Measurements from ENCODE around the gene SYT7. TPM values are rescaled to one million over a fixed set of nuclear protein-coding genes. Genes with fewer than 3 reads are reported as not detected.

SYT7 gene
- total and polyA plus RNA-seq, 4 donors = 2.1 to 114 (median 30.8) TPM

GRCh38 chr11:61628662-61628970 is 47.7 kb upstream of the SYT7 start:
- no peak overlapping the region for H3K4me3 ChIP-seq (ENCODE audit: low read depth in 1 of 3, low read length in 3 of 3)
- no peaks in the 10 kb centered on the region for H3K36me3 ChIP-seq (ENCODE audit: control insufficient read depth in 4 of 4, insufficient read depth in 3 of 4, low read depth in 1 of 4, low read length in 3 of 4)
- no peak for TF ChIP-seq YY1 (IDR thresholded peaks at IDR 0.05)
- no peak for TF ChIP-seq HNF4G (IDR thresholded peaks at IDR 0.05)
- no peak for TF ChIP-seq MAX (IDR thresholded peaks at IDR 0.05)
- TF ChIP-seq REST (IDR thresholded peaks at IDR 0.05) = no peak
- no peak for TF ChIP-seq HNF4A (conservative IDR thresholded peaks at IDR 0.05)
- TF ChIP-seq RAD21 (IDR thresholded peaks at IDR 0.05) = no peak
- no peak for TF ChIP-seq TAF1 (conservative IDR thresholded peaks at IDR 0.05)
- no peak for TF ChIP-seq NR2F2 (IDR thresholded peaks at IDR 0.05)
- no peak for TF ChIP-seq GABPA (IDR thresholded peaks at IDR 0.05 in 1 of 2, conservative IDR thresholded peaks at IDR 0.05 in 1 of 2)
- no peak for TF ChIP-seq JUND (IDR thresholded peaks at IDR 0.05)
- TF ChIP-seq EGR1 (IDR thresholded peaks at IDR 0.05; ENCODE audit: low read depth in 2 of 2) = no peak
- TF ChIP-seq FOXA2 (IDR thresholded peaks at IDR 0.05) = no peak
- TF ChIP-seq ZBTB33 (IDR thresholded peaks at IDR 0.05) = no peak
- no peak for TF ChIP-seq ATF3 (IDR thresholded peaks at IDR 0.05)
- no peak for TF ChIP-seq SP1 (IDR thresholded peaks at IDR 0.05)
- no peak for TF ChIP-seq RXRA (IDR thresholded peaks at IDR 0.05)
- no peak for TF ChIP-seq CTCF (IDR thresholded peaks at IDR 0.05; ENCODE audit: low read depth, low read length, missing input control)
- 78% methylated on average over 5 of the region's 5 CpGs for WGBS
- no peak overlapping the region for H3K27ac ChIP-seq (ENCODE audit: low read depth in 1 of 2, low read length in 2 of 2)
- H3K27me3 ChIP-seq (ENCODE audit: control insufficient read depth in 4 of 4, insufficient read depth in 4 of 4, low read length in 3 of 4) = no peaks in the 10 kb centered on the region
- no peak for DNase-seq (ENCODE audit: low spot score)
- H3K9me3 ChIP-seq (ENCODE audit: control insufficient read depth in 4 of 4, low read length in 3 of 4) = no peaks in the 10 kb centered on the region
- H3K9ac ChIP-seq (ENCODE audit: low read depth in 1 of 2, low read length in 2 of 2) = no peak overlapping the region
- H3K4me1 ChIP-seq (ENCODE audit: control insufficient read depth in 4 of 4, insufficient read depth in 4 of 4, low read length in 3 of 4) = no peaks in the 10 kb centered on the region

All from liver (tissue), 9 donors.